HG03039 (cell line): ENCODE measurements around the gene GSTT2.
"Not testable (repeated sequence)": the region's sequence is repeated elsewhere in the genome, so short reads cannot be mapped to it uniquely, and the experiment has no call there.

ENCODE experiments used
- ATAC-seq: cut with Tn5 transposase; IDR thresholded peaks from one replicate; pipeline ENCODE4 v1.9.1; 2021; ENCODE audit warnings: mild to moderate bottlenecking, moderate library complexity; ENCODE audit not compliant: unreplicated experiment

GSTT2 gene

GRCh38 chr22:23979557-23980240 lies at the start of gene GSTT2:
Gene GSTT2, plus strand, starts transcription at chr22:23980134.
- ATAC-seq = not testable (repeated sequence)

- ATAC-seq = no peak
These were observed 41.5 kb upstream of the GSTT2 start for GRCh38 chr22:23938328-23939016.

GRCh38 chr22:23939017-23939357 lies 40.9 kb upstream of the GSTT2 start:
- ATAC-seq = no peak

GRCh38 chr22:23940166-23940565 lies 39.8 kb upstream of the GSTT2 start:
- not testable (repeated sequence) for ATAC-seq

- ATAC-seq = not testable (repeated sequence)
These were observed 32.5 kb upstream of the GSTT2 start for GRCh38 chr22:23947391-23947790.

DNA sequence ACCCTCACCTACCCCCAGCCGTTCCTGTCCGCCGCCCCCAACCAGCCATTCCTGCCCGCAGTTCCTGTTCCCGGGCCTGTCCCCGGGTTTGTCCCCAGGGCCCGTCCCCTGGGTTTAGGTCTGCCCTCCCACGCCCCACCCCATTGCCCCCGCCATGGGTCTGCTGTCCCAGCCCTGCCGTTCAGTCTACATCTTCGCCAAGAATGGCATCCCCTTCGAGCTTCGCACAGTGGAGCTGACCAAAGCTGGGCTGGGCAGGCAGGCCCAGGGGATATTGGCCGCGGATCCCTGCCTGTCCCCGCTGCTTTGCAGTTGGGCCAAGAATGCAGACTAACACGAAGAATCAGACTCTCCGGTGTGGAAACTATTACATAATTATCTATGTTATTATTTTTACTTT lies 30.2 kb upstream of the GSTT2 start:
- ATAC-seq = not testable (repeated sequence)

DNA sequence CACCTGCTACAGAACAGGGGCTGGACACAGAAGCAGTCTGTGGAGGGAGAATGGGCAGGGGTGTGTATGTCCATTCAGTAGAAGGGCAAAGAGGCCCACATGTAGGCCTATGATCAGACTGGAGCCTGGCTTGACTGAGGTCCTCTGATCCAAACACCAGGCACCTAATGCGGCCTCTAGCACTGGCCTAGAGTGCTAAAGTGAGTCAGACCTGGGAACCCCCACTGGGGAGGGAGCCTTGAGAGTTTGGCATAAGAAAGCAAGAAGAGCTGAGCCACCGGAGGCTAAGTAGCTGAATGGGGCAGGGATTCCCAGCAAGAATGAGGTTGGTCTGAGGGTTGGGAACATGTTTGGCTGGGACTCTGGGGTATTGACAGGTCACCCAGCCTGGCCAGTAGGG lies 28.6 kb upstream of the GSTT2 start:
- ATAC-seq = not testable (repeated sequence)

DNA sequence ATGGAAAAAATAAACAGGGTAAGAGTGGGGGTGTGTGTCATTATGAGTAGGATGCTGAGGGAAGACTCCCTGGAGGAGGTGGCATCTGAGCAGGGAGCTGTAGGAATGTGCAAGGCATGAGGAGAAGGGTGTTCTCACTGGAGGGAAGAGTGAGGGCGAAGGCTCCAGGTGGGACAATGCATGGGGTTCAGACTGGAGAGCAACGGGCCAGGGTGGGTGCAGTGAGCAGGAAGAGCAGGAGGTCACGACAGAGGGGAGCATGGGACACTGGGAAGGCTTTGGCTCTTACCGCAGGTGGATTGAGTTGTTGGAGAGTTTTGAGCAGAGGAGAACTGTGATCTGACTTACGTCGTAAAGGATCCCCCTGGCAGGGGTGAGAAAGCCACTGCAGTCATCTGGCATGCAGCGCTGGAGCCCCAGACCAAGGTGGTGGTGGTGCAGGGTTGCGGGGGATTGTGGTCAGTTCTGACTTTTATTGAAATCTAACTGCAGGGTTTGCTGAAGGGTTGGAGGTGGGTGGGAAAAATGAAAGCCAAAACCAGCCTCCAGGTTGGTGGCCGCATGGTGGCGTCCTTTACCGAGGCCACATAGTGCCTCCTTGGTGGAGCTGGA lies 27.0 kb upstream of the GSTT2 start:
- not testable (repeated sequence) for ATAC-seq

DNA sequence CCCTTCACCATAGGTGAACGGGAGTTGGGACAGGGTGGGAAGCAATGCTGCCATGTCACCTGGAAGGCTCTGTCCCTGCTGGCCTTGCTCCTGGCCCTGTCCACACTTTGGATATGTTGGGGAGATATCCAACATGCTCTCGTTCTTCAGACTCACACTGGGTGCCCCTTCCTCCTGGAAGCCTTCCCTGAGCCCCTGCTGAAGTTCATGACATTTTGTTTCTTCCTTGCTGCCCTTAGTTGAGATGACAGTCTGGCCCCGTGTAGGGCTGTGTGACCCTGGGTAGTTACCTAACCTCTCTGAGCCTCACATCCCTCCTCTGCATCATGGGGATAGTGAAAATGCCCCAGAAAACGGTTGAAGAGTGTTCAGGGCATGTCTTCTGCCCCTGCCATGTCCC lies 26.4 kb upstream of the GSTT2 start:
- ATAC-seq = not testable (repeated sequence)

- not testable (repeated sequence) for ATAC-seq
These were observed 25.5 kb upstream of the GSTT2 start for GRCh38 chr22:23954193-23954990.

GRCh38 chr22:23954991-23955305 lies 25.0 kb upstream of the GSTT2 start:
- not testable (repeated sequence) for ATAC-seq

GRCh38 chr22:23955886-23956285 lies 24.0 kb upstream of the GSTT2 start:
- not testable (repeated sequence) for ATAC-seq

DNA sequence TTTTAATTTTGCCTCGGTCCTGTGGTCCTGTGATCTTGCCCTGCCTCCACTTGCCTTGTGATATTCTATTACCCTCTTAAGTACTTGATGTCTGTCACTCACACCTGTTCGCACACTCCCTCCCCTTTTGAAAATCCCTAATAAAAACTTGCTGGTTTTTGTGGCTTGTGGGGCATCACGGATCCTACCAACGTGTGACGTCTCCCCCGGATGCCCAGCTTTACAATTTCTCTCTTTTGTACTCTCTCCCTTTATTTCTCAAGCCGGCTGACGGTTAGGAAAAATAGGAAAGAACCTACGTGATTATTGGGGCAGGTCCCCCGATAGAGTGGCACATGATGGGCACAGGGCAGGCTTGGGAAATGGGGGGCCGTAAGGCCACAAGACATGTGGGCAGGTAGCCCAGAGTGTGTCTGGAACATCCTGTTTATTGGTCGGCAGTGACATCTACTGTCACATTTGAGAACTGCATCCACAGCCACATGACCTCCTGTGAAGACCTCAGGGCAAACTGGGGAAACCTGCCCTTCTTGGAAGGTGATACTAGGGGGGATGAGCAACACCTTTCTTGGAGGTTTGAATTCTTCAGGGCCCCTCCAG lies 23.5 kb upstream of the GSTT2 start:
- ATAC-seq = peak; percentile 45

GRCh38 chr22:23961084-23961771 lies 18.7 kb upstream of the GSTT2 start, which contains the start of gene GSTT2B:
Gene GSTT2B, minus strand, starts transcription at chr22:23961195. Its CDS starts 64 bp downstream, at chr22:23961131.
- not testable (repeated sequence) for ATAC-seq

DNA sequence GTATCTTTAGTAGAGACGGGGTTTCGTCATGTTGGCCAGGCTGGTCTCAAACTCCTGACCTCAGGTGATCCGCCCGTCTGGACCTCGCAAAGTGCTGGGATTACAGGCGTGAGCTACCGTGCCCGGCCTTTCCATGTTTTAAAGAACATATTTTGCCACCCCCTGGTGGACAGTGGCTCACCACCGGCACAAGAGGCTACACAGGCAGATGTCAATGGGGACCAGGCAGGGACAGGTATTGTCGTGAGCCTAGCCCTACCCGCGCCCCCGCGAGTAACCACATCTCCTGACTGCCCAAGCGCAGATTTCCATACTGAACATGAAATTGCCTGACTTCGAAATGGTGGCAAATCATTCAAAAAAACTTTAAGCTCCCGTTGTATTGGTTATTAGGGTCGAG lies 13.8 kb upstream of the GSTT2 start:
- ATAC-seq = not testable (repeated sequence)

DNA sequence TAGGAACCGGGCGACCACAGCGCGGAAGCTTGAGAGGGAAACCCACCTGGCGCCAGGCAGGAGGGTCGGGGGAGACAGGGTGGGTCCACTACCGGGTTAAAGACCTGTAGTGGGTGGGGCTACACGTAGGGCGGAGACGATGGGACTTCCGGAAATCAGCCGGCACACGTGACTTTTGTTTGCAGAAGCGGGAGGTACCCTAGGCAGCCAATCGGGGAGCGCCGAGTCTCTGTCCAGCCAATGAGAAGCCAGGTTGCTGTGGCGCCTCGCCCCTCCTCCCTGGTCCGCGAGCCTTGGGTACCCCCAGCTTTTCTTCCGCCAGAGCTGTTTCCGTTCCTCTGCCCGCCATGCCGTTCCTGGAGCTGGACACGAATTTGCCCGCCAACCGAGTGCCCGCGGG lies 13.4 kb upstream of the GSTT2 start, which contains the start of gene DDTL:
Gene DDTL (plus strand): TSS at position 321 of the 400 bp plus-strand sequence. CDS start 27 bp downstream, at position 348.
- ATAC-seq = peak; percentile 81

DNA sequence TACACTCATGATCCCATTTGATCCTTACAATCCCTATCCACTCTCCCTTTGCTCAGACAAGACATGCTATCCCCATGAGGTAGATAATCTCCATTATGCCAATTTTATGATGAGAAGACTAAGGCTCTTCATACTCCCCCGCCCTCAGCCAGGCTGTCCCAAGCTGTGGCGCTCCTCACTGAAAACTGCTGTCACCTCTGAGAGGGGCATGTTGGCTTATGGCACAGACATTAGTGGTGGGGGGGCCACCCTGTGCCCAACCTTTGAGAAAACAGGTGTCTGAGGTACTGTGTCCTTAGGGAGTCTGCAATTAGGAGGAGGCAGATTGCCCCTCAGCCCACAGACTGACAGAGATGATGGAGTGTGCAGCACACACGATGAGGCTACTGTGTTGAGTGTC lies 10.9 kb upstream of the GSTT2 start:
- ATAC-seq = no peak

GRCh38 chr22:23970201-23970641 lies 9.7 kb upstream of the GSTT2 start:
- ATAC-seq = no peak

- no peak for ATAC-seq
These were observed 9.0 kb upstream of the GSTT2 start for GRCh38 chr22:23970816-23971486.
